Neural cell (in vitro differentiated cells): ENCODE data around the gene DNAJC21. TPM values are rescaled to one million over a fixed set of nuclear protein-coding genes. Genes with fewer than 3 reads are reported as not detected.
"Not testable (repeated sequence)": the region's sequence is repeated elsewhere in the genome, so short reads cannot be mapped to it uniquely, and the experiment has no call there.

Experiments used
- H2AFZ ChIP-seq: fragments of 200-600, 300-800 bp; sonication (generic), shearing (Covaris generic); 2 replicates; pipeline ENCODE4 v1.6.0; 2014; ENCODE audit warnings: low read depth, mild to moderate bottlenecking, antibody characterized with exemption, low read length, moderate library complexity
- H3F3A ChIP-seq: fragments of 200-600 bp; shearing (Covaris generic); 2 replicates; pipeline ENCODE4 v1.6.1; 2016; ENCODE audit warnings: mild to moderate bottlenecking, moderate library complexity, mixed read lengths, antibody characterized with exemption, low read length; ENCODE audit not compliant: insufficient read depth, poor library complexity, severe bottlenecking
- H3K27ac ChIP-seq: fragments of 200-600, 300-800 bp; sonication (generic), shearing (Covaris generic); 2 replicates; pipeline ENCODE4 v1.5.1; 2014; ENCODE audit warnings: mild to moderate bottlenecking, low read length, moderate library complexity
- H3K27me3 ChIP-seq: fragments of 300-800, 200-600 bp; sonication (generic), shearing (Covaris generic); 2 replicates; pipeline ENCODE4 v1.6.0; 2014; ENCODE audit warnings: mild to moderate bottlenecking, low read depth, low read length, moderate library complexity; ENCODE audit not compliant: insufficient read depth
- H3K36me3 ChIP-seq: fragments of 300-800, 200-600 bp; sonication (generic), shearing (Covaris generic); 2 replicates; pipeline ENCODE4 v1.5.1; 2014; ENCODE audit warnings: mild to moderate bottlenecking, antibody characterized with exemption, low read length, moderate library complexity; ENCODE audit not compliant: insufficient read depth
- H3K4me2 ChIP-seq: fragments of 300-800, 200-600 bp; sonication (generic), shearing (Covaris generic); 2 replicates; pipeline ENCODE4 v1.6.0; 2014; ENCODE audit warnings: mild to moderate bottlenecking, low read length
- H3K4me3 ChIP-seq: fragments of 300-800, 200-600 bp; sonication (generic), shearing (Covaris generic); 2 replicates; pipeline ENCODE4 v1.5.1; 2014; ENCODE audit warnings: mild to moderate bottlenecking, low read length, moderate library complexity
- H3K79me2 ChIP-seq: fragments of 200-600 bp; shearing (Covaris generic); replicated peaks from 2 replicates; pipeline ENCODE4 v1.6.0; 2014; ENCODE audit warnings: mild to moderate bottlenecking, low read length, moderate library complexity; ENCODE audit not compliant: insufficient read depth
- H3K9ac ChIP-seq: fragments of 300-800, 200-600 bp; sonication (generic), shearing (Covaris generic); 2 replicates; pipeline ENCODE4 v1.6.1; 2016; ENCODE audit warnings: mild to moderate bottlenecking, low read length, mixed read lengths
- H3K9me2 ChIP-seq: fragments of 200-600 bp; shearing (Covaris generic); 2 replicates; pipeline ENCODE4 v1.6.1; 2016; ENCODE audit warnings: mild to moderate bottlenecking, low read length, mixed read lengths; ENCODE audit not compliant: insufficient read depth
- H3K9me3 ChIP-seq: fragments of 200-600, 300-800 bp; sonication (generic), shearing (Covaris generic); 2 replicates; pipeline ENCODE4 v1.6.1; 2016; ENCODE audit warnings: mild to moderate bottlenecking, mixed run types, low read length, moderate library complexity, mixed read lengths
- H4K20me1 ChIP-seq: fragments of 200-600 bp; shearing (Covaris generic); 2 replicates; pipeline ENCODE4 v1.6.1; 2016; ENCODE audit warnings: mild to moderate bottlenecking, mixed run types; ENCODE audit not compliant: insufficient read depth
- CTCF ChIP-seq: fragments of 450-650 bp; IDR thresholded peaks from 2 replicates; pipeline ENCODE4 v1.5.1; 2014; ENCODE audit warnings: antibody characterized with exemption, mild to moderate bottlenecking, moderate library complexity; ENCODE audit not compliant: poor library complexity, severe bottlenecking
- EP300 ChIP-seq: fragments of 450-650 bp; conservative IDR thresholded peaks from 2 replicates; pipeline ENCODE4 v1.6.1; 2014; ENCODE audit warnings: antibody characterized with exemption, mild to moderate bottlenecking, moderate library complexity; ENCODE audit not compliant: poor library complexity, severe bottlenecking
- EZH2 ChIP-seq: fragments of 200-600, 300-800 bp; shearing (Covaris generic), sonication (generic); IDR thresholded peaks from 2 replicates; pipeline ENCODE4 v1.6.1; 2014; ENCODE audit warnings: antibody characterized with exemption, low read length, borderline replicate concordance, mild to moderate bottlenecking; ENCODE audit not compliant: insufficient read depth, poor library complexity, severe bottlenecking
- MXI1 ChIP-seq: fragments of 450-650 bp; conservative IDR thresholded peaks from 2 replicates; pipeline ENCODE4 v1.6.1; 2014; ENCODE audit warnings: antibody characterized with exemption, mild to moderate bottlenecking; ENCODE audit not compliant: poor library complexity, severe bottlenecking
- POLR2AphosphoS5 ChIP-seq: IDR thresholded peaks from 2 replicates; pipeline ENCODE4 v1.6.1; 2012
- RAD21 ChIP-seq: fragments of 450-650 bp; conservative IDR thresholded peaks from 2 replicates; pipeline ENCODE4 v1.6.1; 2014; ENCODE audit warnings: antibody characterized with exemption, mild to moderate bottlenecking, moderate library complexity
- REST ChIP-seq: IDR thresholded peaks from 2 replicates; pipeline ENCODE4 v1.6.1; 2012; ENCODE audit warnings: borderline replicate concordance
- SMC3 ChIP-seq: fragments of 450-650 bp; conservative IDR thresholded peaks from 2 replicates; pipeline ENCODE4 v1.6.1; 2014; ENCODE audit warnings: antibody characterized with exemption, mild to moderate bottlenecking, moderate library complexity; ENCODE audit not compliant: poor library complexity
- TAF1 ChIP-seq: IDR thresholded peaks from 2 replicates; pipeline ENCODE4 v1.6.1; 2012; ENCODE audit warnings: low read depth
- polyA plus RNA-seq: library from polyadenylated mRNA; depleted of rRNA; stranded (reverse); fragments of >200 nt; gene quantifications from 2 replicates; pipeline ENCODE4 v1.2.3, GENCODE V29; 2014

The DNAJC21 gene
- polyA plus RNA-seq, 1 donor from 2014 or later = 14.9 TPM

GRCh38 chr5:34916518-34916917 lies 12.8 kb upstream of the DNAJC21 start:
- Histone ChIP-seq H3K27me3 (no peaks in the 10 kb centered on the region), H3K4me2 (peak overlapping the region; percentile 86), H3K9me2 (no peaks in the 10 kb centered on the region), H3K79me2 (peaks cover 43% of the 10 kb centered on the region), H3K36me3 (peaks cover 5% of the 10 kb centered on the region), H4K20me1 (no peaks in the 10 kb centered on the region), H2AFZ (no peak overlapping the region), H3K9me3 (no peaks in the 10 kb centered on the region), H3K27ac (no peak overlapping the region), H3F3A (no peaks in the 10 kb centered on the region), H3K4me3 (peak overlapping the region; percentile 96), H3K9ac (peak overlapping the region; percentile 68)
- no peak for TF ChIP-seq POLR2AphosphoS5
- no peak for TF ChIP-seq CTCF
- no peak for TF ChIP-seq EZH2
- no peak for TF ChIP-seq REST
- no peak for TF ChIP-seq MXI1
- TF ChIP-seq EP300 = no peak
- no peak for TF ChIP-seq RAD21
- TF ChIP-seq SMC3 = no peak
- no peak for TF ChIP-seq TAF1

GRCh38 chr5:34918025-34918424 lies 11.3 kb upstream of the DNAJC21 start:
- H3K4me3 ChIP-seq = no peak overlapping the region
- H3K4me2 ChIP-seq = no peak overlapping the region
- no peak overlapping the region for H3K27ac ChIP-seq
- H3K9ac ChIP-seq = no peak overlapping the region
- H3K9me3 ChIP-seq = no peaks in the 10 kb centered on the region
- H2AFZ ChIP-seq = no peak overlapping the region
- no peaks in the 10 kb centered on the region for H3F3A ChIP-seq
- H3K36me3 ChIP-seq = no peaks in the 10 kb centered on the region
- no peaks in the 10 kb centered on the region for H3K27me3 ChIP-seq
- no peaks in the 10 kb centered on the region for H3K9me2 ChIP-seq
- no peaks in the 10 kb centered on the region for H4K20me1 ChIP-seq
- H3K79me2 ChIP-seq = peaks cover 40% of the 10 kb centered on the region
- TF ChIP-seq EP300 (no peak), RAD21 (no peak)

DNA sequence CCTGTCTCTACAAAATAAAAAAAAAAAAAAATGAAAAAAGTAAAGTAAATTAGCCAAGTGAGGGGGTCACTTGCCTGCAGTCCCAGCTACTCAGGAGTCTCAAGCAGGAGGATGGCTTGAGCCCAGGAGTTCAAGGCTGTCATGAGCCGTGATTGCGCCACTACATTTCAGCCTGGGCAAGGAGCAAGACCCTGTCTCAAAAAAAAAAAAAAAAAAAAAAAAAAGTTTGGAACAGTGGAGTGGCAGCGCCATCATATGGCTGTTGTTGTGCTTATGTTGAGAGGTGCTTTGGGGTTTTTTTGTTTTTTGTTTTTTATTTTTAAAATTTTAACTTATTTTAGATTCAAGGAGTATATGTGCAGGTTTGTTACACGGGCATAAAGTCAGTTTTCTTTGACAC lies 10.3 kb upstream of the DNAJC21 start:
- Histone ChIP-seq H3K27me3 (no peaks in the 10 kb centered on the region), H3F3A (no peaks in the 10 kb centered on the region), H3K9ac (no peak overlapping the region), H3K36me3 (no peaks in the 10 kb centered on the region), H3K79me2 (peaks cover 30% of the 10 kb centered on the region), H3K27ac (no peak overlapping the region), H3K9me3 (no peaks in the 10 kb centered on the region), H3K9me2 (no peaks in the 10 kb centered on the region), H2AFZ (no peak overlapping the region), H3K4me3 (no peak overlapping the region), H3K4me2 (no peak overlapping the region), H4K20me1 (no peaks in the 10 kb centered on the region)
- no peak for TF ChIP-seq RAD21
- no peak for TF ChIP-seq CTCF

DNA sequence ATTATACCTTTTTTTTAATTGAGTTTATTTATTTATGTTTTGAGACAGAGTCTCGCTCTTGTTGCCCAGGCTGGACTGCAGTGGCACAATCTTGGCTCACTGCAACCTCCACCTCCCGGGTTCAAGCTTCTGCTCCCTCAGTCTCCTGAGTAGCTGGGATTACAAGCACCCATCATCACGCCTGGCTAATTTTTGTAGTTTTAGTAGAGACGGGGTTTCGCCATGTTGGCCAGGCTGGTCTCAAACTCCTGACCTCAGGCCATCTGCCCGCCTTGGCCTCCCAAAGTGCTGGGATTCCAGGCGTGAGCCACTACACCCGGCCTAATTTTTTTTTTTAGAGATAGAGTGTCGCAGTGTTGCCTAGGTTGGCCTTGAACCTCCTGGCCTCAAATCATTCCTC lies 6.1 kb upstream of the DNAJC21 start:
- not testable (repeated sequence) for H3K4me2 ChIP-seq, H3K27ac ChIP-seq, H4K20me1 ChIP-seq, H3K9me2 ChIP-seq, H3K79me2 ChIP-seq, H3K9ac ChIP-seq, H3F3A ChIP-seq, H3K9me3 ChIP-seq, H3K36me3 ChIP-seq, H3K27me3 ChIP-seq, H2AFZ ChIP-seq, H3K4me3 ChIP-seq
